ENCODE data around the gene EIF3F.

EIF3F gene

DNA sequence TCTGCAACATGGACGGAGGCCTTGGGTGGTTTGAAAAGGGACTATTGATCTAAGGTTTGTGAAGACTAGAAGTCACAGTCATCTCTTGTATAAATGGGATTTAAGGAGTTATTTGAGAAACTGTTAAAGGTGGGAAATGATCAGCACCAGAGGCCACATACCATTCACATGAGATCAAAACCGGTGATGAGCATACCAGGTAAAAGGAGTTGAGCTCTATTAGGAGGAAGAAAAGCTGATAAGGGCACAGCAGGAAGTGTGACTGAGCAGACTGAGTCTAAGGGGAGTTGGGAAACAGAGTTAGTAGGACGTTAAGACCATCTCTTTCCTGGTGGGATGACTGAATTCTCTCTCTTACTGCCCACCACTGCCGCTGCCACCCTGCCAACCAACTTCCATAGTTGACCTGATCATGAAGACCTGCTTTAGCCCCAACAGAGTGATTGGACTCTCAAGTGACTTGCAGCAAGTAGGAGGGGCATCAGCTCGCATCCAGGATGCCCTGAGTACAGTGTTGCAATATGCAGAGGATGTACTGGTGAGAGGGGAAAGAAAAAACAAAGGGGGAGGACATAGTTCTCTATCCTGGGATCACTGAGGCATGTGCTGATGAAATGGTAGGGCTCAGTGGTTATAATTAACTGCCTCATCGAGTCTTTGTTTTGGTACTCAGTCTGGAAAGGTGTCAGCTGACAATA is 7.6 kb downstream of the EIF3F start:
- DNase-seq: no peak

DNA sequence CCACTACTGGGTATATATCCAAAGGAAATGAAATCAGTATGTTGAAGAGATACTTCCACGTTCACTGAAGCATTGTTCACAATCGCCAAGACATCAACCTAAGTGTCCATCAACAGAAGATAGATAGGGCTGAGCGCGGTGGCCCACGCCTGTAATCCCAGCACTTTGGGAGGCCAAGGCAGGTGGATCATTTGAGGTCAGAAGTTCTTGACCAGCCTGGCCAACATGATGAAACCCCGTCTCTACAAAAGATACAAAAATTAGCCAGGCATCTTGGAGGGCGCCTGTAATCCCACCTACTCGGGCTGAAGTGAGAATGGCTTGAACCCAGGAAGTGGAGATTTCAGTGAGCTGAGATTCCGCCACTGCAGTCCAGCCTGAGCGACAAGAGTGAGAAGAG is 12.7 kb downstream of the EIF3F start:
- DNase-seq: no peak

DNA sequence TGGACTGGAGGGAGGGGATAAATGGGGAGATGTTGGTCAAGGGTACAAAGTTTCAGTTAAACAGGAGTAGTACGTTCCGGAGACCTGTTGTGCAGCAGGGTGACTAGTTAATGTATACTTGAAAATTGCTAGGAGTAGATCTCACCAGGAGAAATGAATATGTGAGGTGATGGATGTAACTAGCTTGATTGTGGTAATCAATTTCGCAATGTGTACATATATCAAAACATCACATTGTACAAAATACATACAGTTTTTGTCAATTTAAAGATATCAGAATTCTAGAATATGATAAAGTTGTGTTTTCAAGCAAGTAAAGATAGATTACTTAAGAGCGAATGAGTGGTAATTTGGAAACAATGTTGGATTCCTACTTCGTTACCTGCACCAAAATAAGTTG is 13.3 kb downstream of the EIF3F start:
- no peak for DNase-seq

DNA sequence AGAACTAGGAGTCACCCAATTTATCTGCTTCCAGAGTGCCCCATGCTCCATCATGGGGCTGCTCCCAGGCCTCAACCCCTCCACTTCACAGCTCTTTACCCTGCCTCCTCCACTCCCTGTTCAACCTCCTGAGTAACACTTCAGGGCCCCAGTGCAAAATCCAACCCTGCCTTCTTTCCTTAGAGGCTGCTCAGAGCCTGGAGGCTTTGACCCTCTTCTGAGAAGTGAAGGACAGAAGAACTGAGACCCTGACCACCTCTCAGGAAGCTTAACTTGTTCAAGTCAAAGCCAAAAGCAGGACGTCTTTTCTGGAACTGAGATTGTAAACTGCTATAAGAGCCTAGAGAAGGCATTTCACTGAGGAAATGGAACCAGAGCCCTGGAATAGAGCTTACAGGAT is 15.5 kb downstream of the EIF3F start:
- no peak for DNase-seq

DNA sequence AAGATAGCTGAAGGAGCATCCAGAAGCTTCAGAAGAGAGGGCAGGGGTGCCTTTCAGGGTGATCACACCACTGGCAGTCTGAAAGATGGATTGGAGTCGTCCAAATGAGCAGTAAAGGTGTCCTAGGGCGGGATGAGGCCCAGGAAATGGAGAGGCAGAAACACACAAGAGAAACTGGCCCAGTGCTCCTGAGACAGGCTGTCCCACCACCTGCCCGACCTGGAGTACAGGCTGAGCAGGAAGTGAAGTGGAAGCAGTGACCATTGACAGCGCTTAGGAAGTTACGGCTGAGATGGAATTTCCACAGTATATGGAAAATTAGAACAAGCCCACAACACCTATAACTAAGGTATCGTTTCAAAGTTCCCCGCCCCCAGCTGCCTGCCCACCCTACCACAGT is 16.1 kb downstream of the EIF3F start:
- DNase-seq: no peak

DNA sequence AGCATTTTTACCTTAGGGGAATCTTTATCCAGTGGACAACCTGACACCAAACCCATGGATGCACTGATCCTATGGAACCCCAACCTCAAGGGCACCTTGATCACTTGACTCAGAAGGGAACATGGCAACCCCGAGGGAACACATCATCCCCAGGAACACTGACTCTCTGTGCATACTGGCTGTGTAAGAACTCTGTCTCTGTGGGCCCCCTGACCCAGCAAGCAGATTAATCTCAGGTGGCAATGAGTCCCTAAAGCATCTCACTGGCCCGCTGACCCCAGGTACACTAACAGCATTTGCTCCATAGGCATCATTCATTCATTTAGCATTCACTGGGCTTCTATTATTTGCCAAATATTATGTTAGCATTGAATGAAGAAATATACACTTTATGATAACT is 16.9 kb downstream of the EIF3F start:
- no peak for DNase-seq

DNA sequence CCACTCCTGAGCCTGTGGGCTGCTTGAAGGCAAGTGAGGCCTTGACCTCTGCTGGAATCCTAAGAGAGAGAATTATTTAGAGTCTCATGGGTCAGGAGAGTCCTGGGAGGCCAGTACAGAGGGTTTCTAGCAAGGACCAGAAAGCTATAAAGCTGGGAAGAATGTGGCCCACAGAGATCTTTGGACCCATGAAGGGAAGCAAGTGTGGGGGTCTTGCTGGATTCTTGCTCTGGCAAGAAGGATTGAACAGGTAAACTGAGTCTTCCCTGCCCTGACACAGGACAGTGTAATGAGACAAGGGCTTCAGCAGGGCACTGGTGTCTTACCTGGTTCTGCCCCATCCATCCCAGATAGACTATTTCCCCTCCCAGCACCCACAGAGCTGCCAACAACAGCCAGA is 18.4 kb downstream of the EIF3F start:
- no peak for DNase-seq

DNA sequence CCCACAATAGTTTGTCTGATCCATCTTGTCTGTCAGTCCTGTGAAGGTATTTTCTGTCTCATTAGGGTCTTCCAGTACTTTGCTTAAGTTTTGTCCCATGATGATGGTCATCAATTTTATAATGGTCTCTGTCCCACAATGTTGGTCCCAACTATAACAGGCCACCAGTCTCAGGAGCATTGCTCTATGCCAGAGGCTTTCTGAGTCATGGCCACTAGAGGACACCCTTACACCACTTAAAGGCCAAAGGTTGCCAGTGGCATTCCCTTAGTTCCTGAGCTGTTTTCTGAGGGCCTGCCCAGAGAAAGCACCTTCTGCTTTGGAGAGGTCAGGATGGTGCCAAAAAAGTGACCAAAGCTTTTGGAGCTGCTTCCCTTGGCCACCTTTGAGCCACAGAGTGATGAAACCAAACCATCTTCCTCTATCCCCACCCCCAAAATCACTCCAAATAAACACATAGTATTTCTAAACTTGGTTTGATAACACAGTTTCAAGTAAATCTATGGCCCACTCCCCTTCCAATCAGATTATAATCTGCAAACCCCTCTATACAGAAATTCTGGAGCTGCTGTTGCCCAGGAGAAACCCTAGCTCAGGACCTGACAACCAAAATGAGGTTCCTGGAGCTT is 19.3 kb downstream of the EIF3F start:
- peak; percentile 16 for DNase-seq

DNA sequence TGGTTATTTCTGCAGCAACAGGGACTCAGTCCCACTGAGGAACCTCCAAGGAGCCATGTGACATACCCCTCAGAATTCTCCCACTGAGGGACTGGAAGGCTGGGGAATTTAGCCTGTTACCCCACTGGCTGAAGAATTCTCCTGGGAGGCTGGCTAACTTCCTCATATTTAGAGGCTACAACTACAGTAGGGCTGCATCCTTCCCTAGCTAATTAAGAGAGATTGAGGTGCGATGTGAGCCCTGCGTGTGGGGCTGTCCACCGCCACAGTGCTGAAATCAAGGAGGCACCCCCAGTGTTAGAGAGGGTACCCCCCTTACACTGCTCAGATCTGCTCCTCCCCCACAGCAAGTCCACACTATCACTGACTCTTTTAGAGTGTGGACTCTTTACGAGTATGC is 21.1 kb downstream of the EIF3F start:
- no peak for DNase-seq

DNA sequence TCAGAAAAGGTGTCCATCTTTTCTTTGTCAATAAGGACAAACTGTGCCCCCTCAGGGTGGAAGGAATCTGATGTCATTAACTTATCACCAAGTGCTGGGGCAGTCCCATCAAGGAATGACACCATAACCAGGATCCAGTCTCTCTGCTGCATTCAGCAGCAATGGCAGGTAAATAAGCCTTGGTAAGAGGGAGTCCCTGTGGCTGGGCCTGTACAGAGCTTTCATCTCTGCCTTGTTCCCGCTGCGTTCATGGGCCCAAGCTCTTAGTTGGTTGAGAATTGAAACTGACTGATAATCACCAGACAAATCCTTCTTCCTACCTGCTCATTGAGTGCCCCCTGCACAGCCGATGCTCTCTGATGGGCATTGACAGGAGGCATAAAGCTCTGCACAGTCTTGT is 22.7 kb downstream of the EIF3F start:
- no peak for DNase-seq

DNA sequence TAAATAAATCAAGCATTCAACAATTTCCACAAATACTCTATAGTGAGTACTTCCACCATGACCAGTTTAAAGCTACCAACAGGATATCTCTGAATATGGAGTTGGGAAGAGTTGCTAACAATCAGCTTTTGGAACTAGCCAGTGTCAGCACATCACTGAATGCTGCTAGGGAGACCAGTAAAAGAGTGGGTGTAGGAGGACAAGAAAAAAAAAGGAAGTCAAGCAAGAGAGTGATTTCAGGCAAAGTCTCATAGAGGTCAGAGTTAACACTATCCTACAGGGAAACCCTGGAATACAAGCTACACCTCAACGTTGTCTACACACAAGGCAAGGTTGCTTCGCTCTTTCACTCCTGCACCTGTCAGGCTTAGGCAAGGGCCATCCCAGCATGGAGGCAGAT is 24.2 kb downstream of the EIF3F start:
- no peak for DNase-seq

DNA sequence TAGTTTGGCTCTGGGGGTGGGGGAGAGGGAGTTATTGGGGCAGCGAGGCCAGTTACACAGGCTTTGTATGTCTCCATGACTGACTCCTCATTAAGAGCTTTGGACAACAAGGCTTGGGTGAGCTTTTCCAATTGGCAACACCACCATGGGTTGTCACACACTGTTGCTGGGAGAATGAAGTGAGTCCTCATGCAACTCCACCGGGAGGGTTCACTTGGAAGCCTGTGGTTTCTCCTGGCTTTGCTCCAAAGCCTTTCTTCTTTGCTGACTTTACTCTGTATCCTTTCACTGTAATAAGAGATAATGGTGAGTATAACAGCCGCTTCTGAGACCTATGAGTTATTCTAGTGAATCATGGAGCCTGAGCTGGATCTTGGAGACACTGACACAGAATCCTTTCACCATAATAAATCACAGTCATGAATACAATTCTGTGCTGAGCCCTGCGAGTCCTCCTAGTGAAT is 24.9 kb downstream of the EIF3F start:
- DNase-seq: no peak

DNA sequence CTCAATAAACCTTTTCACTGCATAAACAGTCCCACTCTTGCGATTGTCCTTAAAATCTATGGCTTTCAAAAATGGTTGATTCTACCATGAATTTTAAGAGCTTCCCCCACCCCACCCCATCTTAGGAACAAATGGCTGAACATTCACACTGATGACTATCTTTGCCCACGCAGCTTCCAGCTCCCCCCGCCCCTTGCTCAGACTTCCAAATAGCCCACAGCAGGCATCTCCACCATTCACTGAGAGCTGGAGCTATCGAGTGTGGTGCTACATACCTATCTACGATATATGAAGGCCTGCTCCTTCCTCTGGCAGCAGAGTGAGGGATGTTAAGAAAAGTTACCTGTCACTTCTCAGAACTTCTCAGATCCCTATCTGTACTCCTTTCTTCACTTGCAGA is 26.7 kb downstream of the EIF3F start:
- no peak for DNase-seq

DNA sequence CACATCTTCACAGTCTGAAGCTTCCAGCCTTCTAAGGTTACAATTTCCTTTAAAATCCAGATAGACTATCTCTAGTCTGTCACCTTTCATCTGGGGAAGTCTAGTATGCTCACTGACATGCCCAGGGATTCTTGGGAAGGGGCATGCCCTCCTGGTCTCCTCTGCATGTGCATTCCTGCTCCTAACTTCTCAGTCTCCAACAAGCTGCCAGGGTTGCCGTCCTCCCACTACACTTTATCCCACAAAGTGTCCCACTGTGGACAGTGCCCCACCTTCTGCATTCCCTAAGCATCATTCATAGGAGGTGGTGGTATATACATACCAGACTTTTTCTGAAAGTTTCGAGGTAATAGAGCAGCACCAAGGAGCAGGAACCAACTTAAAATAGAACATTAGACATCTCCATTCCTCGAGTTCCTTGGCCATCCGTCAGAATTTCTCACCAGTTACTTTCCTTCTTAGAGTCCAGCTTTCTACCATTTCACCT is 28.7 kb downstream of the EIF3F start:
- DNase-seq: no peak

DNA sequence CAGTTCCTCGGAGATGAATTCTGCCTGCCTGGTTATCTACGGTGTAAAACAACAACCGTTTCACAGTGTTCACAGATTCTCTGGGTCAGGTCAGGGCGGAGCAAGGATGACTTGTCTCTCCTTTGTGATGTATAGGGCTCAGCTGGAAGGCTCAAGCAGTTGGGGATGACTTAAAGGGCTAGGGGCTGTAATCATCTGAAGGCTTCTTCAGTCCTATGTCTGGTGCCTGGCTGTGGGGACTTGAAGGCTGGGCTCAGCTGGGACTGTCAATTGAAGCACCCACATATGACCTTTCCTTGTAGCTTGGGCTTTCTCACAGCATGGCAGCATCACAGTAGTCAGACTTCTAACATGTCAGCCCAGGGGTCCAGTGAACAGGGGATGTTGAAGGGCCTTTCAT is 29.3 kb downstream of the EIF3F start:
- DNase-seq: no peak

DNA sequence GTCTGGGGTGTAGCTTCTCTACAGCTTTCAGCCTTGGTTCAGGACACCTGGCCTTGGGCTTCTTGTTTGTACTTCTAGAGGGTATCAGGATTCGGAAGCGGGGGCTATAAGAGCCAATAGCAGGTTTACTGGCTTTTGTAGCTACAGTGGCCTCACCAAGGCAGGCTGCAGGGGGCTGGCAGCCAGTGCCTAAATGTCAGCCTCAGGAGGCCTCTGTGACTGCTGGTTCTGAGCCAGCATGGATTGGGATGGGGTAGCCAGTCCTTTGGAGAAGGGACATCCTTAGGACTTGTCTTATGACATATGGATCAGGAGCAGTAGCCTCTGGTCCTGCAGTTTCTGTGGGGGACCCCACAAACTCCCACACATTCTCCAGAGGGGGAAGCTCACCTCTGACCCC is 29.9 kb downstream of the EIF3F start:
- no peak for DNase-seq

DNA sequence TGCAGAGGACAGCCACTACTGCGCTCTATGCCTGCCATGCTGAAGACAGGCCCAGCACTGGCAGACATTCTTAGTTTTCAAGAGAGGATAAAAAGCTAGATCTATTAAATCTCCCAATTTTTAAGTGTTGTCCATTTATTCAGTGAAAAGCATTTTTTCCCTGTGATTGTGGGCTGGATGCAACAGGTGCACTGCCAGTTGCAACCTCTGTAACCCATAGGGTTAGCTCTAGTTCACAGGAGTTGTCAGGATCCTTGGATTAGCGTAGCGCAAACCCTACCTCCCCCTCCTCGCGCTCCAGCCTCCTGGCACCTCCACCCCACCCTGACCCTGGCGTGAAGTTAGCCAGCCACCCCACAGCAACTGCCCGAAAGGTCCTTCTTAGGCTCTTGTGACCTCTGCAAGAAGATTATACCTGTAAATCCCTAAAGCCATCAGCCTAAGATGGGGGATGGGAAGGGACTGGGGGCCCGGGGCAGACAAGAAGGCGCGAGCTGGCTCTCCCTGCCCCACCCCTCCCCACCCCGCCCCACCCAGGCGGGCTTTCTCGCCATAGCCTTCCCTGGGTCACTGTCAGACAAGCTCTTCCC is 30.9 kb downstream of the EIF3F start:
- DNase-seq: no peak

DNA sequence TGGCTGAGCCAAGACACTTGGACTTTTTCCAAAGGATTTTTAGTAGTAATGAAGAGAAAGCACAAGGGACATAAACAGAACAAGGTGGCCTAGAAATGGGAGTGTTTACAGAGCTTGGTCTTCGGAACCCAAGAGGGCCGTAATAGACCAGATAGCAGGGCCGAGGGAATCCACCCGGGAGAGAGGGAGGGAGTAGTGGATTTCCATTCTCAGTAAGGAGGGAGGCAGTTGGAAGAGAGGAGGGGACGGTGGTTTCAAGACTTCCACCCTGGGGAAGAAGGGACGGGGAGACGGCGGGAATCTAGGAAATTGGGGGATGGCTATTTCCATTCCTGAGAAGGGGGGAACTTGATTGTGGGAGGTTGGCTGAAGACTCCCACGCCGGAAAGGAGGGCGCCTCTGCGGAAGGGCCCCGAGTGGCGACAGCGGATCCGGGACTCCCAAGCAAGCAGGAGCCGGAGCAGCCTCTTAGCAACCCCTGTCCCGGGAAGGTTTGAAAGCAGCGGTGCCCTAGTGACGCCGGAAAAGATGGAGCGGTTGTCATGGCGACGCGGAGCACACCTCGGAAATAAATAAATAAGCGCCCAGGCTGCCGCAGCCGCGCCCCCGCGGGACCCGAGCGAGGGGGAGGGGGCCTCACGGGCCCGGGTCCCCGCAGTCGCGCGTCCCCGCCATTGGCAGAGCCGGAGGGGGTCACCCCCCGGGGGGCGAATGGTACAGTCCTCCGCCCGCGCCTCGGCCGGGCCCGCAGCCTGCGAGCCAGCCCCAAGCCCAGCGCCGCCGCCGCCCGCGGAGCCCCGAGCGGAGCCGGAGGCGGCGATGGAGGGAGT is 31.6 kb downstream of the EIF3F start:
- DNase-seq: peak; percentile 60

DNA sequence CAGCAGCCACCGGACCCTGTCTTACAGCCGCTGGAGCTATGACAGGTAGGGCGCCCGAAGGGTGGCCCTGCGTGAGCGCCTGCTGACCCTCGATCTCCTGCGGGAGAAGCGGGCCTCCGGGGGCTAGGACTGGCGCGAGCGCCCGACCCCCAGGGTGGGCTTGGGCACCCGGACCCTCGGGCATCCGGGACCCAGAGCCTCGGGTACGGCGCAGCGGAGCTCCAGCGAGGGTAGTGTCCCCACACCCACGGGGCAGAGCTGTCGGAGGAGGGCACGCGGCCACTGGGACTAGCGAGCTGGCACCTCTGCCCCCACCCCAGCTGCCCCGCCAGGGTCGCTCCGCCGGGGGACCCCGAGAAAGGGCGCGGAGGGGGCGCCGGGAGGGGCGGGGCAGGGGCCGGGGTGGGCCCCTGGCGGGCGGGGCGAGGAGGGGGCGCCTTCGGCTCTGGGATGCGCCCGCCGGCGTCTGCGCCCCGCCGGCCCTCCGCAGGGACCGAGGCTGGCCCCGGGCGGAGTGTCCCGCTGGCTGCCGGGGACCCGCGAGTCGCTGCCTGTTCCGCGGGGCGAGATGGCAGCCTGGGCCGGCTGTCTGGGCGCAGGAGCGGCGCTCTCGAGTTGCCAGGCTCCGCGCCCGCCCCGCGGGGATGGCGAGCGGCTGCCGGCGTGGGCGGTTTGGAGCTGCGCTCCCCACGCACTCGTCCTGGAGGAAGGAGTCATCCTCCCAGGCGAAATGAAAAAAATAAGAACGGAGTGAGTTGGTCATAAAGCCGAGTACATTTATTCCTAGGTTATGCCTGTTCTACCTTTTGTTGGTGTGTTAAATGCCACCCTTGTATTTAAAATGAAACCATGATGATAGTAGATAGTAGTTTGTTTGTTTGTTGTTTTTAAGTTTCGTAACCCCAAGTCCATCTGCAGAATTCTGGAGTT is 32.4 kb downstream of the EIF3F start:
- DNase-seq: no peak

DNA sequence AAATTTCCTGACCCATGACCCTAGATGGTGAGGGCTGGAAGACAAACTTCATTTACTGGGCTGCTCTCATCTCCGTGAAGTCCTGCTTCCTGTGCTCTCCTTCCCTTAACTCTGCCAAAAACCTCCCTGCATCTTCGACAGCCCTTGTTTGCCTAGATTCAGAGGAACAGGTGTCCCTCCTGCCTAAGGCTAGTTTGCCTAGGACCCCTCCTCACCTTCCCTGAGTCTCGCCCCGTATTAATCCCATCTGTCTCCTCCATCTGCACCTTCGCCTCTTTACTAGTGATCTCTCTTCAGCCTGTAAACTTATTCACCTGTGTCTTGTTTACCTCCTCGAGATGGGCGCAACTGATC is 33.1 kb downstream of the EIF3F start:
- DNase-seq: no peak

DNA sequence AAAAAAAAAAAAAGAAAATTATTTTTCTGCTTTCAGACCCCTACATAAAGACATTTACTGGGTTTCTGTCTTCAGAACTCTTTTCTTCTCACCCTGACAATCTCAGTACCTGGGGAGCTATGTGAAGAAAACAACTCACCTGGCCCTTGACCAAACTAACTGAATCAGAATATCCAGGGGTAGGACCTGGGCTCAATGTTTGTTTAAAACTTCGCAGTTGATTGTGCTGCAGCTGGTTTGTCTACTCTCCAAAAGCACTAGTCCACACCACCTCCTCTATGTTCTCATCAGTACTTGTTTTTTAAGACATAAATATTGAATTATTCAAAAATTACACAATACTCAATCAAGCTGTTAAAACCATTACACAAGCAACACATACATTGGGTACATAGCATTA is 34.8 kb downstream of the EIF3F start:
- DNase-seq: no peak

DNA sequence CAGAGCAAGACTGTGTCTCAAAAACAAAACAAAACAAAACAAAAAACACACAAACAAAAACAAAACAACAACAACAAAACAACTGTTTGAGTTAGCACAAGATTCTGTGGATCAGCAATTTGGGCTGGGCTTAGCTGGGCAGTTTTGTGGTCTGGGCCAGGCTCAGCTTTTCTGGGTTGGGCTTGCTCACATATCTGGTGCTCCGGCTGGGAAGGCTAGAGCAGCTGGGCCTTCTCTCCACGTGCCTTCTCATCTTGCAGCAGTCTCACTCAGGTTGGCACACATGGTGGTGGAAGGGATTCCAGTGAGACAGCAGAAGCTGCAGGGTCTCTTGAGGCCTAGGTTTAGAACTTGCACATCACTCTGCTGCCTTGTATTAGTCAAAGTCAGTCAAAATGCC is 35.7 kb downstream of the EIF3F start:
- DNase-seq: no peak
